GM23338 (cell line): ENCODE results near the gene ACOD1. TPM values are rescaled to one million over a fixed set of nuclear protein-coding genes. Genes with fewer than 3 reads are reported as not detected.
"Not testable (repeated sequence)": the region's sequence is repeated elsewhere in the genome, so short reads cannot be mapped to it uniquely, and the experiment has no call there.

Experiments
- ATAC-seq: fragments of 200-7000 bp; cut with Tn5 transposase; 3 replicates; pipeline ENCODE4 v1.9.1; 2020
- DNase-seq: peaks from one replicate; pipeline ENCODE4 v3.0.0-alpha.2; 2015; ENCODE audit warnings: low spot score
- H2AFZ ChIP-seq: fragments of 200-600 bp; sonication (generic); 2 replicates; pipeline ENCODE4 v1.8.0; 2016; ENCODE audit warnings: antibody characterized with exemption, mild to moderate bottlenecking, moderate library complexity
- H3F3A ChIP-seq: fragments of 200-600 bp; sonication (generic); replicated peaks from 2 replicates; pipeline ENCODE4 v1.8.0; 2017; ENCODE audit warnings: antibody characterized with exemption, mixed run types, low read depth
- H3K27ac ChIP-seq: fragments of 200-600 bp; sonication (generic); 2 replicates; pipeline ENCODE4 v1.6.1; 2016; ENCODE audit warnings: low read depth
- H3K27me3 ChIP-seq: fragments of 200-600 bp; sonication (generic); 2 replicates; pipeline ENCODE4 v1.8.0; 2016; ENCODE audit warnings: mild to moderate bottlenecking, mixed run types, moderate library complexity; ENCODE audit not compliant: insufficient read depth
- H3K36me3 ChIP-seq: fragments of 200-600 bp; sonication (generic); 2 replicates; pipeline ENCODE4 v1.8.0; 2016; ENCODE audit warnings: mild to moderate bottlenecking; ENCODE audit not compliant: insufficient read depth
- H3K4me1 ChIP-seq: fragments of 200-600 bp; sonication (generic); 2 replicates; pipeline ENCODE4 v1.8.0; 2016; ENCODE audit warnings: mild to moderate bottlenecking, moderate library complexity; ENCODE audit not compliant: insufficient read depth
- H3K4me2 ChIP-seq: fragments of 200-600 bp; sonication (generic); 2 replicates; pipeline ENCODE4 v1.7.1; 2017; ENCODE audit warnings: mixed run types
- H3K4me3 ChIP-seq: fragments of 200-600 bp; sonication (generic); 2 replicates; pipeline ENCODE4 v1.6.1; 2016; ENCODE audit warnings: mixed run types
- H3K79me2 ChIP-seq: fragments of 200-600 bp; sonication (generic); replicated peaks from 2 replicates; pipeline ENCODE4 v1.8.0; 2017; ENCODE audit warnings: mild to moderate bottlenecking; ENCODE audit not compliant: insufficient read depth
- H3K9me2 ChIP-seq: fragments of 200-600 bp; sonication (generic); 2 replicates; pipeline ENCODE4 v1.8.0; 2017; ENCODE audit not compliant: insufficient read depth
- H4K20me1 ChIP-seq: fragments of 200-600 bp; sonication (generic); replicated peaks from 2 replicates; pipeline ENCODE4 v1.8.0; 2017; ENCODE audit warnings: mild to moderate bottlenecking; ENCODE audit not compliant: insufficient read depth
- H3K27ac Mint-ChIP-seq: 2 replicates; pipeline ENCODE4 v1.8.0; 2020; ENCODE audit warnings: inconsistent platforms, mild to moderate bottlenecking, moderate library complexity, mixed read lengths
- H3K27me3 Mint-ChIP-seq: 3 replicates; pipeline ENCODE4 v1.8.0; 2022; ENCODE audit warnings: low read depth, mild to moderate bottlenecking, moderate library complexity, mixed read lengths, inconsistent platforms; ENCODE audit not compliant: insufficient read depth, poor library complexity
- H3K36me3 Mint-ChIP-seq: 3 replicates; pipeline ENCODE4 v1.8.0; 2021; ENCODE audit warnings: low read depth, mild to moderate bottlenecking, inconsistent platforms, moderate library complexity, mixed read lengths
- H3K4me1 Mint-ChIP-seq: 3 replicates; pipeline ENCODE4 v1.8.0; 2020; ENCODE audit warnings: mild to moderate bottlenecking, inconsistent platforms, mixed read lengths
- H3K4me3 Mint-ChIP-seq: 3 replicates; pipeline ENCODE4 v1.8.0; 2021; ENCODE audit warnings: moderate library complexity, mild to moderate bottlenecking, inconsistent platforms, mixed read lengths
- H3K9me3 Mint-ChIP-seq: 3 replicates; pipeline ENCODE4 v1.8.0; 2020; ENCODE audit warnings: moderate library complexity, mild to moderate bottlenecking, inconsistent platforms, mixed read lengths
- CREB1 ChIP-seq: fragments of 250-450 bp; sonication (Bioruptor Pico); IDR thresholded peaks from 2 replicates; pipeline ENCODE4 v1.5.0; 2020; ENCODE audit warnings: low read depth, mild to moderate bottlenecking, moderate library complexity
- EZH2phosphoT487 ChIP-seq: fragments of 200-600 bp; sonication (generic); IDR thresholded peaks from one replicate; pipeline ENCODE4 v1.8.1; 2018; ENCODE audit warnings: antibody characterized with exemption; ENCODE audit not compliant: unreplicated experiment
- NANOG ChIP-seq: IDR thresholded peaks from 2 replicates; pipeline ENCODE4 v1.6.1; 2016; ENCODE audit warnings: antibody characterized with exemption, borderline replicate concordance
- POLR2AphosphoS5 ChIP-seq: IDR thresholded peaks from 2 replicates; pipeline ENCODE4 v1.6.1; 2016; ENCODE audit warnings: antibody characterized with exemption, low read depth
- STAT1 ChIP-seq: IDR thresholded peaks from one replicate; pipeline ENCODE4 v1.6.1; 2016; ENCODE audit warnings: antibody characterized with exemption; ENCODE audit not compliant: unreplicated experiment
- ZNF114 ChIP-seq: fragments of 250-450 bp; sonication (Bioruptor Pico); IDR thresholded peaks from 2 replicates; pipeline ENCODE4 v1.5.0; 2020; ENCODE audit warnings: mild to moderate bottlenecking, moderate library complexity
- ZNF331 ChIP-seq: fragments of 250-450 bp; sonication (Bioruptor Pico); IDR thresholded peaks from 2 replicates; pipeline ENCODE4 v1.5.0; 2020; ENCODE audit warnings: low read depth, mild to moderate bottlenecking, moderate library complexity
- polyA plus RNA-seq: library from polyadenylated mRNA; unstranded; fragments of >200 nt; fragmentation: Nextera tagmentation; extraction: Ambion mirVana; gene quantifications from 2 replicates; pipeline ENCODE4 v1.2.1, GENCODE V29; 2016
- total RNA-seq: library from RNA; depleted of rRNA; stranded (reverse); fragments of >200 nt; shearing (Covaris generic); gene quantifications from 2 replicates; pipeline ENCODE4 v1.2.3, GENCODE V29; 2014
- TF ChIP-seq, protein P1 (sequence below): IDR thresholded peaks from one replicate; pipeline ENCODE4 v1.6.1; 2018; ENCODE audit warnings: antibody characterized with exemption; ENCODE audit not compliant: unreplicated experiment
- TF ChIP-seq, protein P2 (sequence below): IDR thresholded peaks from 2 replicates; pipeline ENCODE4 v1.6.1; 2016; ENCODE audit warnings: antibody characterized with exemption
- TF ChIP-seq, protein P3 (sequence below): fragments of 250-450 bp; sonication (Bioruptor Pico); IDR thresholded peaks from 2 replicates; pipeline ENCODE4 v1.5.0; 2020; ENCODE audit warnings: mild to moderate bottlenecking, moderate library complexity

Gene ACOD1
- total and polyA plus RNA-seq, 2 experiments from 2014 or later = not detected

DNA sequence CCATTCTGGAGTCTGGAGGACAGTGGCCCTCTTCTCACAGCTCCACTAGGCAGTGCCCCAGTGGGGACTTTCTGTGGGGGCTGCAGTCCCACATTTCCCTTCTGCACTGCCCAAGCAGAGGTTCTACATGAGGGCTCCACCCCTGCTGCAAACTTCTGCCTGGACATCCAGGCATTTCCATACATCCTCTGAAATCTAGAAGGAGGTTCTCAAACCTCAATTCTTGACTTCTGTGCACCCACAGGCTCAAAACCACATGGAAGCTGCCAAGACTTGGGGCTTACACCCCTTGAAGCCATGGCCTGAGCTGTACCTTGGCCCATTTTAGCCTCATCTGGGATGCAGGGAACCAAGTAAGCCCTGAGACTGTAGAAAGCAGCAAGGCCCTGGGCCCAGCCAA lies 11.4 kb downstream of the ACOD1 start:
- not testable (repeated sequence) for H3K9me2 ChIP-seq, H3K4me3 Mint-ChIP-seq, H2AFZ ChIP-seq, ATAC-seq, H3K36me3 ChIP-seq, H3K4me1 Mint-ChIP-seq, H3K27ac ChIP-seq, H3K4me3 ChIP-seq, H3F3A ChIP-seq, H3K4me1 ChIP-seq, H3K27ac Mint-ChIP-seq, H3K27me3 Mint-ChIP-seq, DNase-seq, H3K4me2 ChIP-seq, H3K79me2 ChIP-seq, H4K20me1 ChIP-seq, H3K27me3 ChIP-seq
- peaks cover 23% of the 10 kb centered on the region for H3K36me3 Mint-ChIP-seq
- peaks cover 47% of the 10 kb centered on the region for H3K9me3 Mint-ChIP-seq

DNA sequence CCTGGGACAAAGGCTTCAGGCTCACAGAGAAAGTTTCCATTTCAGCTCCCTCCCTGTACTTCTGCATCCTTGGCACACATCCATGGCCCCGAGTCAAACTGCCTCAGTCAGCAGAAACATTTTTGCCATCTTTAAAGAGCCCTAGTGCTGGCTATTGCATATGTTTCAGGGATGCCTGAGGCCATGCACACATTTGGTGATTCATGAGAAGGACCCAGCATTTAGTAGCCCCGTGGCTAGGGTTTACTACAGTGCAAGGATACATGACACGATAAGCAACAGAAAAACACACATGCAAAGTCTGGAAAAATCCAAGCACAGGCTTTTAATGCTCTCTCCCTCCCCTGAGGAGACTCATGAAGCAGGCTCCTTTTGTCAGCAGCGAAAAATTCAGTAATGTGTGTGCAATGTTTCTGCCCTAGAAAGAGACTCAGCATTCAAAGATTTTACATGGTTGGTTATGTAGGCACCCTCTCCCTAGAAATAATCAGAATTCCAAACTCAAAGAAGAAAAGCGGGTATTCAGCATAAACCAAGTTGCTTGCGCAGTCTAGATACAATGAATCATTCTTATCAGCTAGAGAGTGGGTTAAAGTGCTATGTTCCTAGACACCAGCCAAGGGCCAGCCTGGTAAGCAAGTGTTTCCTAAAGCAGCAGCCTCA lies 17.6 kb downstream of the ACOD1 start:
- no peak overlapping the region for H3K4me2 ChIP-seq
- TF ChIP-seq ZNF114 (CRISPR knock-in tag) (no peak), CREB1 (CRISPR knock-in tag) (no peak), NANOG (no peak), POLR2AphosphoS5 (no peak), ZNF331 (no peak), EZH2phosphoT487 (no peak), STAT1 (no peak)
- TF ChIP-seq, protein P1, sequence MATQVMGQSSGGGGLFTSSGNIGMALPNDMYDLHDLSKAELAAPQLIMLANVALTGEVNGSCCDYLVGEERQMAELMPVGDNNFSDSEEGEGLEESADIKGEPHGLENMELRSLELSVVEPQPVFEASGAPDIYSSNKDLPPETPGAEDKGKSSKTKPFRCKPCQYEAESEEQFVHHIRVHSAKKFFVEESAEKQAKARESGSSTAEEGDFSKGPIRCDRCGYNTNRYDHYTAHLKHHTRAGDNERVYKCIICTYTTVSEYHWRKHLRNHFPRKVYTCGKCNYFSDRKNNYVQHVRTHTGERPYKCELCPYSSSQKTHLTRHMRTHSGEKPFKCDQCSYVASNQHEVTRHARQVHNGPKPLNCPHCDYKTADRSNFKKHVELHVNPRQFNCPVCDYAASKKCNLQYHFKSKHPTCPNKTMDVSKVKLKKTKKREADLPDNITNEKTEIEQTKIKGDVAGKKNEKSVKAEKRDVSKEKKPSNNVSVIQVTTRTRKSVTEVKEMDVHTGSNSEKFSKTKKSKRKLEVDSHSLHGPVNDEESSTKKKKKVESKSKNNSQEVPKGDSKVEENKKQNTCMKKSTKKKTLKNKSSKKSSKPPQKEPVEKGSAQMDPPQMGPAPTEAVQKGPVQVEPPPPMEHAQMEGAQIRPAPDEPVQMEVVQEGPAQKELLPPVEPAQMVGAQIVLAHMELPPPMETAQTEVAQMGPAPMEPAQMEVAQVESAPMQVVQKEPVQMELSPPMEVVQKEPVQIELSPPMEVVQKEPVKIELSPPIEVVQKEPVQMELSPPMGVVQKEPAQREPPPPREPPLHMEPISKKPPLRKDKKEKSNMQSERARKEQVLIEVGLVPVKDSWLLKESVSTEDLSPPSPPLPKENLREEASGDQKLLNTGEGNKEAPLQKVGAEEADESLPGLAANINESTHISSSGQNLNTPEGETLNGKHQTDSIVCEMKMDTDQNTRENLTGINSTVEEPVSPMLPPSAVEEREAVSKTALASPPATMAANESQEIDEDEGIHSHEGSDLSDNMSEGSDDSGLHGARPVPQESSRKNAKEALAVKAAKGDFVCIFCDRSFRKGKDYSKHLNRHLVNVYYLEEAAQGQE = no peak
- TF ChIP-seq, protein P2, sequence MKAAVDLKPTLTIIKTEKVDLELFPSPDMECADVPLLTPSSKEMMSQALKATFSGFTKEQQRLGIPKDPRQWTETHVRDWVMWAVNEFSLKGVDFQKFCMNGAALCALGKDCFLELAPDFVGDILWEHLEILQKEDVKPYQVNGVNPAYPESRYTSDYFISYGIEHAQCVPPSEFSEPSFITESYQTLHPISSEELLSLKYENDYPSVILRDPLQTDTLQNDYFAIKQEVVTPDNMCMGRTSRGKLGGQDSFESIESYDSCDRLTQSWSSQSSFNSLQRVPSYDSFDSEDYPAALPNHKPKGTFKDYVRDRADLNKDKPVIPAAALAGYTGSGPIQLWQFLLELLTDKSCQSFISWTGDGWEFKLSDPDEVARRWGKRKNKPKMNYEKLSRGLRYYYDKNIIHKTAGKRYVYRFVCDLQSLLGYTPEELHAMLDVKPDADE = no peak
- TF ChIP-seq, protein P3, sequence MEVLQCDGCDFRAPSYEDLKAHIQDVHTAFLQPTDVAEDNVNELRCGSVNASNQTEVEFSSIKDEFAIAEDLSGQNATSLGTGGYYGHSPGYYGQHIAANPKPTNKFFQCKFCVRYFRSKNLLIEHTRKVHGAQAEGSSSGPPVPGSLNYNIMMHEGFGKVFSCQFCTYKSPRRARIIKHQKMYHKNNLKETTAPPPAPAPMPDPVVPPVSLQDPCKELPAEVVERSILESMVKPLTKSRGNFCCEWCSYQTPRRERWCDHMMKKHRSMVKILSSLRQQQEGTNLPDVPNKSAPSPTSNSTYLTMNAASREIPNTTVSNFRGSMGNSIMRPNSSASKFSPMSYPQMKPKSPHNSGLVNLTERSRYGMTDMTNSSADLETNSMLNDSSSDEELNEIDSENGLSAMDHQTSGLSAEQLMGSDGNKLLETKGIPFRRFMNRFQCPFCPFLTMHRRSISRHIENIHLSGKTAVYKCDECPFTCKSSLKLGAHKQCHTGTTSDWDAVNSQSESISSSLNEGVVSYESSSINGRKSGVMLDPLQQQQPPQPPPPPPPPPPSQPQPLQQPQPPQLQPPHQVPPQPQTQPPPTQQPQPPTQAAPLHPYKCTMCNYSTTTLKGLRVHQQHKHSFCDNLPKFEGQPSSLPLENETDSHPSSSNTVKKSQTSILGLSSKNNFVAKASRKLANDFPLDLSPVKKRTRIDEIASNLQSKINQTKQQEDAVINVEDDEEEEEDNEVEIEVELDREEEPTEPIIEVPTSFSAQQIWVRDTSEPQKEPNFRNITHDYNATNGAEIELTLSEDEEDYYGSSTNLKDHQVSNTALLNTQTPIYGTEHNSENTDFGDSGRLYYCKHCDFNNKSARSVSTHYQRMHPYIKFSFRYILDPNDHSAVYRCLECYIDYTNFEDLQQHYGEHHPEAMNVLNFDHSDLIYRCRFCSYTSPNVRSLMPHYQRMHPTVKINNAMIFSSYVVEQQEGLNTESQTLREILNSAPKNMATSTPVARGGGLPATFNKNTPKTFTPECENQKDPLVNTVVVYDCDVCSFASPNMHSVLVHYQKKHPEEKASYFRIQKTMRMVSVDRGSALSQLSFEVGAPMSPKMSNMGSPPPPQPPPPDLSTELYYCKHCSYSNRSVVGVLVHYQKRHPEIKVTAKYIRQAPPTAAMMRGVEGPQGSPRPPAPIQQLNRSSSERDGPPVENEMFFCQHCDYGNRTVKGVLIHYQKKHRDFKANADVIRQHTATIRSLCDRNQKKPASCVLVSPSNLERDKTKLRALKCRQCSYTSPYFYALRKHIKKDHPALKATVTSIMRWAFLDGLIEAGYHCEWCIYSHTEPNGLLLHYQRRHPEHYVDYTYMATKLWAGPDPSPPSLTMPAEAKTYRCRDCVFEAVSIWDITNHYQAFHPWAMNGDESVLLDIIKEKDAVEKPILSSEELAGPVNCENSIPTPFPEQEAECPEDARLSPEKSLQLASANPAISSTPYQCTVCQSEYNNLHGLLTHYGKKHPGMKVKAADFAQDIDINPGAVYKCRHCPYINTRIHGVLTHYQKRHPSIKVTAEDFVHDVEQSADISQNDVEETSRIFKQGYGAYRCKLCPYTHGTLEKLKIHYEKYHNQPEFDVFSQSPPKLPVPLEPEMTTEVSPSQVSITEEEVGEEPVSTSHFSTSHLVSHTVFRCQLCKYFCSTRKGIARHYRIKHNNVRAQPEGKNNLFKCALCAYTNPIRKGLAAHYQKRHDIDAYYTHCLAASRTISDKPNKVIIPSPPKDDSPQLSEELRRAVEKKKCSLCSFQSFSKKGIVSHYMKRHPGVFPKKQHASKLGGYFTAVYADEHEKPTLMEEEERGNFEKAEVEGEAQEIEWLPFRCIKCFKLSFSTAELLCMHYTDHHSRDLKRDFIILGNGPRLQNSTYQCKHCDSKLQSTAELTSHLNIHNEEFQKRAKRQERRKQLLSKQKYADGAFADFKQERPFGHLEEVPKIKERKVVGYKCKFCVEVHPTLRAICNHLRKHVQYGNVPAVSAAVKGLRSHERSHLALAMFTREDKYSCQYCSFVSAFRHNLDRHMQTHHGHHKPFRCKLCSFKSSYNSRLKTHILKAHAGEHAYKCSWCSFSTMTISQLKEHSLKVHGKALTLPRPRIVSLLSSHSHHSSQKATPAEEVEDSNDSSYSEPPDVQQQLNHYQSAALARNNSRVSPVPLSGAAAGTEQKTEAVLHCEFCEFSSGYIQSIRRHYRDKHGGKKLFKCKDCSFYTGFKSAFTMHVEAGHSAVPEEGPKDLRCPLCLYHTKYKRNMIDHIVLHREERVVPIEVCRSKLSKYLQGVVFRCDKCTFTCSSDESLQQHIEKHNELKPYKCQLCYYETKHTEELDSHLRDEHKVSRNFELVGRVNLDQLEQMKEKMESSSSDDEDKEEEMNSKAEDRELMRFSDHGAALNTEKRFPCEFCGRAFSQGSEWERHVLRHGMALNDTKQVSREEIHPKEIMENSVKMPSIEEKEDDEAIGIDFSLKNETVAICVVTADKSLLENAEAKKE (CRISPR knock-in tag) = no peak

More for the DNA sequence above, 17.6 kb downstream of the ACOD1 start:
- no peaks in the 10 kb centered on the region for H4K20me1 ChIP-seq
- Mint-ChIP-seq H3K4me3 (no peak overlapping the region), H3K4me1 (no peaks in the 10 kb centered on the region), H3K27ac (no peak overlapping the region), H3K9me3 (peaks cover 5% of the 10 kb centered on the region), H3K36me3 (no peaks in the 10 kb centered on the region; the same call in 2 of the 3 replicates), H3K27me3 (peaks cover 2% of the 10 kb centered on the region)
- H3K27me3 ChIP-seq = no peaks in the 10 kb centered on the region
- no peak for DNase-seq
- no peaks in the 10 kb centered on the region for H3K4me1 ChIP-seq
- H3K4me3 ChIP-seq = no peak overlapping the region
- H2AFZ ChIP-seq = no peak overlapping the region
- no peaks in the 10 kb centered on the region for H3K36me3 ChIP-seq
- no peaks in the 10 kb centered on the region for H3F3A ChIP-seq
- no peaks in the 10 kb centered on the region for H3K79me2 ChIP-seq
- H3K27ac ChIP-seq = no peak overlapping the region
- no peaks in the 10 kb centered on the region for H3K9me2 ChIP-seq
- ATAC-seq = no peak
